Measurements from ENCODE around the gene ATG4A. TPM values are rescaled to one million over a fixed set of nuclear protein-coding genes. Genes with fewer than 3 reads are reported as not detected.

The ATG4A gene
- total RNA-seq, 2 donors from 2014 or later: 4.3 to 4.4 TPM

- no peaks in the 10 kb centered on the region for H3K9me3 Mint-ChIP-seq
- no peaks in the 10 kb centered on the region for H3K36me3 Mint-ChIP-seq (ENCODE audit: low read depth)
- H3K36me3 ChIP-seq (ENCODE audit: control insufficient read depth, insufficient read depth, low read length): no peaks in the 10 kb centered on the region
- no peaks in the 10 kb centered on the region for H3K9me3 ChIP-seq (ENCODE audit: control insufficient read depth, low read length)
- H3K27me3 Mint-ChIP-seq (ENCODE audit: insufficient read depth): no peaks in the 10 kb centered on the region
- H3K27ac ChIP-seq (ENCODE audit: low read depth, low read length): no peak overlapping the region
- peaks cover 14% of the 10 kb centered on the region for H3K4me1 Mint-ChIP-seq
- no peak for DNase-seq
- 92 to 100% methylated on average over 1 to 3 of the region's 3 CpGs for WGBS, 2 experiments (ENCODE audit: insufficient coverage in 1 of 2, insufficient read length in 1 of 2)
- no peaks in the 10 kb centered on the region for H3K4me1 ChIP-seq (ENCODE audit: control insufficient read depth, insufficient read depth, low read length)
- TF ChIP-seq, protein P1, sequence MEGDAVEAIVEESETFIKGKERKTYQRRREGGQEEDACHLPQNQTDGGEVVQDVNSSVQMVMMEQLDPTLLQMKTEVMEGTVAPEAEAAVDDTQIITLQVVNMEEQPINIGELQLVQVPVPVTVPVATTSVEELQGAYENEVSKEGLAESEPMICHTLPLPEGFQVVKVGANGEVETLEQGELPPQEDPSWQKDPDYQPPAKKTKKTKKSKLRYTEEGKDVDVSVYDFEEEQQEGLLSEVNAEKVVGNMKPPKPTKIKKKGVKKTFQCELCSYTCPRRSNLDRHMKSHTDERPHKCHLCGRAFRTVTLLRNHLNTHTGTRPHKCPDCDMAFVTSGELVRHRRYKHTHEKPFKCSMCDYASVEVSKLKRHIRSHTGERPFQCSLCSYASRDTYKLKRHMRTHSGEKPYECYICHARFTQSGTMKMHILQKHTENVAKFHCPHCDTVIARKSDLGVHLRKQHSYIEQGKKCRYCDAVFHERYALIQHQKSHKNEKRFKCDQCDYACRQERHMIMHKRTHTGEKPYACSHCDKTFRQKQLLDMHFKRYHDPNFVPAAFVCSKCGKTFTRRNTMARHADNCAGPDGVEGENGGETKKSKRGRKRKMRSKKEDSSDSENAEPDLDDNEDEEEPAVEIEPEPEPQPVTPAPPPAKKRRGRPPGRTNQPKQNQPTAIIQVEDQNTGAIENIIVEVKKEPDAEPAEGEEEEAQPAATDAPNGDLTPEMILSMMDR (conservative IDR thresholded peaks at IDR 0.05): no peak
- no peak overlapping the region for H3K27ac Mint-ChIP-seq
- H3K4me3 Mint-ChIP-seq: no peak overlapping the region
- no peak overlapping the region for H3K4me3 ChIP-seq (ENCODE audit: low read length)
- H3K27me3 ChIP-seq (ENCODE audit: control insufficient read depth, insufficient read depth, low read length, poor library complexity, severe bottlenecking): no peaks in the 10 kb centered on the region
- H3K9ac ChIP-seq (ENCODE audit: extremely low read depth, low read length, poor library complexity, severe bottlenecking): no peak overlapping the region
Measured at GRCh38 chrX:108123591-108124366, 32.2 kb downstream of the ATG4A start.

GRCh38 chrX:108126661-108127060, 35.1 kb downstream of the ATG4A start:
- WGBS, 2 experiments (ENCODE audit: insufficient coverage in 1 of 2, insufficient read length in 1 of 2): 73% methylated on average over 2 of the region's 2 CpGs; no CpG with 5 or more reads in 1 of the 2 experiments
- Mint-ChIP-seq H3K4me1 (peaks cover 20% of the 10 kb centered on the region), H3K27me3 (ENCODE audit: insufficient read depth) (no peaks in the 10 kb centered on the region), H3K9me3 (no peaks in the 10 kb centered on the region), H3K36me3 (ENCODE audit: low read depth) (no peaks in the 10 kb centered on the region), H3K27ac (peak overlapping the region; percentile 41), H3K4me3 (no peak overlapping the region)
- Histone ChIP-seq H3K27ac (ENCODE audit: low read depth, low read length) (no peak overlapping the region), H3K4me1 (ENCODE audit: control insufficient read depth, insufficient read depth, low read length) (no peaks in the 10 kb centered on the region), H3K9me3 (ENCODE audit: control insufficient read depth, low read length) (no peaks in the 10 kb centered on the region), H3K36me3 (ENCODE audit: control insufficient read depth, insufficient read depth, low read length) (no peaks in the 10 kb centered on the region), H3K27me3 (ENCODE audit: control insufficient read depth, insufficient read depth, low read length, poor library complexity, severe bottlenecking) (no peaks in the 10 kb centered on the region), H3K9ac (ENCODE audit: extremely low read depth, low read length, poor library complexity, severe bottlenecking) (no peak overlapping the region), H3K4me3 (ENCODE audit: low read length) (no peak overlapping the region)
- no peak for DNase-seq
- TF ChIP-seq, protein P1 (conservative IDR thresholded peaks at IDR 0.05): no peak

GRCh38 chrX:108127152-108127551, 35.6 kb downstream of the ATG4A start:
- TF ChIP-seq, protein P1 (conservative IDR thresholded peaks at IDR 0.05): no peak
- no peak for DNase-seq
- H3K27ac Mint-ChIP-seq: peak overlapping the region; percentile 41
- peaks cover 20% of the 10 kb centered on the region for H3K4me1 Mint-ChIP-seq
- no peaks in the 10 kb centered on the region for H3K27me3 Mint-ChIP-seq (ENCODE audit: insufficient read depth)
- H3K4me3 ChIP-seq (ENCODE audit: low read length): no peak overlapping the region
- no peaks in the 10 kb centered on the region for H3K4me1 ChIP-seq (ENCODE audit: control insufficient read depth, insufficient read depth, low read length)
- H3K36me3 Mint-ChIP-seq (ENCODE audit: low read depth): no peaks in the 10 kb centered on the region
- H3K9me3 Mint-ChIP-seq: no peaks in the 10 kb centered on the region
- no peak overlapping the region for H3K27ac ChIP-seq (ENCODE audit: low read depth, low read length)
- no peaks in the 10 kb centered on the region for H3K27me3 ChIP-seq (ENCODE audit: control insufficient read depth, insufficient read depth, low read length, poor library complexity, severe bottlenecking)
- H3K9ac ChIP-seq (ENCODE audit: extremely low read depth, low read length, poor library complexity, severe bottlenecking): no peak overlapping the region
- WGBS, 2 experiments (ENCODE audit: insufficient coverage in 1 of 2, insufficient read length in 1 of 2): 100% methylated on average over 1 of the region's 4 CpGs; no CpG with 5 or more reads in 1 of the 2 experiments
- no peaks in the 10 kb centered on the region for H3K36me3 ChIP-seq (ENCODE audit: control insufficient read depth, insufficient read depth, low read length)
- no peak overlapping the region for H3K4me3 Mint-ChIP-seq
- no peaks in the 10 kb centered on the region for H3K9me3 ChIP-seq (ENCODE audit: control insufficient read depth, low read length)

Measured in endodermal cell (in vitro differentiated cells).